ENCODE results near the gene LECT2.

The LECT2 gene

DNA sequence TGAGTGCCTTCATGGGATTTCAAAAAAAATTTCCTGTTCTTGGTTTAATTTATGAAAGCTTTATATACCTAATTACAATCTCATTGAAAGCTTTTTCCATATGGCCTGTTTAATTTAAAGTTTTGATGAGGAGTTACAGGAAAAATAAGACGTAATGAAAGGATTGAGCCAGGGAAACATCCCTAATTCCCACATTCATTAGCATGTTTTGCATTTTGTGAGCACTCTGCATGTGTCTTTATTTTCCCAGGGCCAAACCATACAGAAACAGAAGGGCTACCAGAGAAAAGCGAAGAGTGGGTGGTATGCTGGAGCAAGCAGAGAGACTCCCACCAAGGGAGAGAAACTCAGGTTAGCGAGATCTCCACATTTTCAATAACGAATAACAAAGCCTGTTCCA, 20.3 kb upstream of the LECT2 start:
- Histone ChIP-seq H3K36me3 (ENCODE audit: insufficient read depth, low read length) (no peaks in the 10 kb centered on the region), H3K9me3 (ENCODE audit: low read depth, low read length) (no peaks in the 10 kb centered on the region), H3K9ac (ENCODE audit: insufficient read length) (no peak overlapping the region), H3K4me3 (no peak overlapping the region), H3K27ac (no peak overlapping the region)
- DNase-seq (ENCODE audit: low read depth, low spot score): no peak
- TF ChIP-seq FOXP2 (optimal IDR thresholded peaks at IDR 0.05; ENCODE audit: control extremely low read depth, extremely low read length, insufficient read depth) (no peak), POLR2AphosphoS5 (IDR thresholded peaks at IDR 0.05; ENCODE audit: borderline replicate concordance, low read depth, low read length) (no peak), EZH2 (IDR thresholded peaks at IDR 0.05) (no peak)

- Histone ChIP-seq H3K36me3 (ENCODE audit: insufficient read depth, low read length) (no peaks in the 10 kb centered on the region), H3K9me3 (ENCODE audit: low read depth, low read length) (no peaks in the 10 kb centered on the region), H3K9ac (ENCODE audit: insufficient read length) (no peak overlapping the region), H3K4me3 (no peak overlapping the region), H3K27ac (no peak overlapping the region)
- TF ChIP-seq POLR2AphosphoS5 (IDR thresholded peaks at IDR 0.05; ENCODE audit: borderline replicate concordance, low read depth, low read length) (no peak), FOXP2 (optimal IDR thresholded peaks at IDR 0.05; ENCODE audit: control extremely low read depth, extremely low read length, insufficient read depth) (no peak), EZH2 (IDR thresholded peaks at IDR 0.05) (no peak)
- no peak for DNase-seq (ENCODE audit: low read depth, low spot score)
Observed at GRCh38 chr5:135974021-135974600, 19.3 kb upstream of the LECT2 start.

- Histone ChIP-seq H3K27ac (no peak overlapping the region), H3K9me3 (ENCODE audit: low read depth, low read length) (no peaks in the 10 kb centered on the region), H3K36me3 (ENCODE audit: insufficient read depth, low read length) (no peaks in the 10 kb centered on the region), H3K9ac (ENCODE audit: insufficient read length) (no peak overlapping the region), H3K4me3 (no peak overlapping the region)
- TF ChIP-seq EZH2 (IDR thresholded peaks at IDR 0.05): no peak
- TF ChIP-seq POLR2AphosphoS5 (IDR thresholded peaks at IDR 0.05; ENCODE audit: borderline replicate concordance, low read depth, low read length): no peak
- no peak for TF ChIP-seq FOXP2 (optimal IDR thresholded peaks at IDR 0.05; ENCODE audit: control extremely low read depth, extremely low read length, insufficient read depth)
- DNase-seq (ENCODE audit: low read depth, low spot score): no peak
Observed at GRCh38 chr5:135973323-135974020, 18.7 kb upstream of the LECT2 start.

GRCh38 chr5:135971701-135972100, 16.9 kb upstream of the LECT2 start:
- H3K4me3 ChIP-seq: no peak overlapping the region
- H3K36me3 ChIP-seq (ENCODE audit: insufficient read depth, low read length): no peaks in the 10 kb centered on the region
- DNase-seq (ENCODE audit: low read depth, low spot score): no peak
- H3K9ac ChIP-seq (ENCODE audit: insufficient read length): no peak overlapping the region
- no peak for TF ChIP-seq POLR2AphosphoS5 (IDR thresholded peaks at IDR 0.05; ENCODE audit: borderline replicate concordance, low read depth, low read length)
- H3K9me3 ChIP-seq (ENCODE audit: low read depth, low read length): no peaks in the 10 kb centered on the region
- no peak overlapping the region for H3K27ac ChIP-seq

- no peak overlapping the region for H3K27ac ChIP-seq
- H3K4me3 ChIP-seq: no peak overlapping the region
- no peaks in the 10 kb centered on the region for H3K9me3 ChIP-seq (ENCODE audit: low read depth, low read length)
- no peak for TF ChIP-seq POLR2AphosphoS5 (IDR thresholded peaks at IDR 0.05; ENCODE audit: borderline replicate concordance, low read depth, low read length)
- no peak for TF ChIP-seq EZH2 (IDR thresholded peaks at IDR 0.05)
- TF ChIP-seq FOXP2 (optimal IDR thresholded peaks at IDR 0.05; ENCODE audit: control extremely low read depth, extremely low read length, insufficient read depth): no peak
- H3K9ac ChIP-seq (ENCODE audit: insufficient read length): no peak overlapping the region
- DNase-seq (ENCODE audit: low read depth, low spot score): no peak
- no peaks in the 10 kb centered on the region for H3K36me3 ChIP-seq (ENCODE audit: insufficient read depth, low read length)
Observed at GRCh38 chr5:135966790-135967189, 12.0 kb upstream of the LECT2 start.

- DNase-seq (ENCODE audit: low read depth, low spot score): no peak
- Histone ChIP-seq H3K9ac (ENCODE audit: insufficient read length) (no peak overlapping the region), H3K4me3 (no peak overlapping the region), H3K9me3 (ENCODE audit: low read depth, low read length) (no peaks in the 10 kb centered on the region), H3K27ac (no peak overlapping the region), H3K36me3 (ENCODE audit: insufficient read depth, low read length) (no peaks in the 10 kb centered on the region)
- TF ChIP-seq POLR2AphosphoS5 (IDR thresholded peaks at IDR 0.05; ENCODE audit: borderline replicate concordance, low read depth, low read length) (no peak), EZH2 (IDR thresholded peaks at IDR 0.05) (no peak), FOXP2 (optimal IDR thresholded peaks at IDR 0.05; ENCODE audit: control extremely low read depth, extremely low read length, insufficient read depth) (no peak)
Observed at GRCh38 chr5:135966165-135966564, 11.4 kb upstream of the LECT2 start.

DNA sequence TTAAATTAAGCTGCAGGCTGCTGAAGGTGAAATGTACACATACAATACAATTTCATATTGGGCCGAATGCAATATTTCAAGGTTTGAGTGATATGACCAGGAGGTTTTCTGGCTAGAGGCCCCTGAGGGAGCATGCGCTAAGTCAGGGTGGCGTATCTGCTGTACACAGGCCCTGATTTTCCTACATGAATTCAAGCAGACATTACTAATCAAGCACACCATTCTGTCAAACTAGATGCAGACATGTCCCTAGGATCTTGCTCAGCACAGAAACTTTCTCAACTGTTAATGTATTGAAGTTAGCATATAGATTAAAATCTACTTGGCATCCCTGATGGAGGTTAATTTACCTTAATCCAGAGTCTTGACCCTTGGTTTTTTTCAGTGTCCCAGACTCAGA, 10.7 kb upstream of the LECT2 start:
- Histone ChIP-seq H3K27ac (no peak overlapping the region), H3K9me3 (ENCODE audit: low read depth, low read length) (no peaks in the 10 kb centered on the region), H3K4me3 (no peak overlapping the region), H3K9ac (ENCODE audit: insufficient read length) (no peak overlapping the region), H3K36me3 (ENCODE audit: insufficient read depth, low read length) (no peaks in the 10 kb centered on the region)
- no peak for DNase-seq (ENCODE audit: low read depth, low spot score)
- TF ChIP-seq FOXP2 (optimal IDR thresholded peaks at IDR 0.05; ENCODE audit: control extremely low read depth, extremely low read length, insufficient read depth) (no peak), POLR2AphosphoS5 (IDR thresholded peaks at IDR 0.05; ENCODE audit: borderline replicate concordance, low read depth, low read length) (no peak), EZH2 (IDR thresholded peaks at IDR 0.05) (no peak)

- no peak overlapping the region for H3K9ac ChIP-seq (ENCODE audit: insufficient read length)
- DNase-seq (ENCODE audit: low read depth, low spot score): no peak
- no peak for TF ChIP-seq EZH2 (IDR thresholded peaks at IDR 0.05)
- TF ChIP-seq FOXP2 (optimal IDR thresholded peaks at IDR 0.05; ENCODE audit: control extremely low read depth, extremely low read length, insufficient read depth): no peak
- TF ChIP-seq POLR2AphosphoS5 (IDR thresholded peaks at IDR 0.05; ENCODE audit: borderline replicate concordance, low read depth, low read length): no peak
- H3K9me3 ChIP-seq (ENCODE audit: low read depth, low read length): no peaks in the 10 kb centered on the region
- no peaks in the 10 kb centered on the region for H3K36me3 ChIP-seq (ENCODE audit: insufficient read depth, low read length)
- H3K27ac ChIP-seq: no peak overlapping the region
- H3K4me3 ChIP-seq: no peak overlapping the region
Observed at GRCh38 chr5:135964670-135965320, 10.0 kb upstream of the LECT2 start.
